Choroid plexus epithelial cell (primary cell): ENCODE results near the gene ARHGAP18.

ENCODE experiments used
- DNase-seq: peaks from one replicate; pipeline ENCODE4 v3.0.0-alpha.2; 2010; ENCODE audit warnings: low read depth
- H3K4me3 ChIP-seq: 2 replicates; pipeline ENCODE4 v1.5.1; 2011; ENCODE audit warnings: low read depth, mild to moderate bottlenecking, control low read depth, low read length, moderate library complexity
- CTCF ChIP-seq: conservative IDR thresholded peaks from 2 replicates; pipeline ENCODE4 v1.5.1; 2011; ENCODE audit warnings: low read depth, mild to moderate bottlenecking, control low read depth, inconsistent platforms, low read length, moderate library complexity

Gene ARHGAP18

GRCh38 chr6:129617986-129618385 is 92.0 kb downstream of the ARHGAP18 start:
- no peak overlapping the region for H3K4me3 ChIP-seq
- no peak for TF ChIP-seq CTCF
- DNase-seq = no peak

GRCh38 chr6:129615496-129615895 is 94.5 kb downstream of the ARHGAP18 start:
- no peak for TF ChIP-seq CTCF
- no peak overlapping the region for H3K4me3 ChIP-seq

GRCh38 chr6:129615020-129615419 is 95.0 kb downstream of the ARHGAP18 start:
- no peak overlapping the region for H3K4me3 ChIP-seq
- TF ChIP-seq CTCF = no peak
- no peak for DNase-seq

More at GRCh38 chr6:129615496-129615895, 94.5 kb downstream of the ARHGAP18 start:
- DNase-seq = no peak

GRCh38 chr6:129614464-129614863 is 95.5 kb downstream of the ARHGAP18 start:
- DNase-seq = no peak
- no peak overlapping the region for H3K4me3 ChIP-seq
- no peak for TF ChIP-seq CTCF

GRCh38 chr6:129612440-129612839 is 97.5 kb downstream of the ARHGAP18 start:
- TF ChIP-seq CTCF = no peak
- H3K4me3 ChIP-seq = no peak overlapping the region
- DNase-seq = no peak

GRCh38 chr6:129609635-129610034 is 100.3 kb downstream of the ARHGAP18 start:
- no peak for DNase-seq
- no peak overlapping the region for H3K4me3 ChIP-seq
- TF ChIP-seq CTCF = no peak

- H3K4me3 ChIP-seq = no peak overlapping the region
- no peak for DNase-seq
- no peak for TF ChIP-seq CTCF
Measured at GRCh38 chr6:129608886-129609537, 101.0 kb downstream of the ARHGAP18 start.
